Vagina (tissue), 2 donors: Measurements from ENCODE around the gene BNIPL. TPM values are rescaled to one million over a fixed set of nuclear protein-coding genes. Genes with fewer than 3 reads are reported as not detected.

ENCODE experiments used
- DNase-seq, 2 donors: peaks; one replicate each; pipeline ENCODE4 v3.0.0-alpha.2; 2017; ENCODE audit errors: extremely low spot score in 2 of 2
- H3K27ac ChIP-seq: fragments of 200-600 bp; sonication (generic); one replicate; pipeline ENCODE4 v1.5.1; 2019
- H3K27me3 ChIP-seq: fragments of 200-600 bp; sonication (generic); one replicate; pipeline ENCODE4 v1.5.1; 2019
- H3K36me3 ChIP-seq, 2 donors: fragments of 200-600 bp; sonication (generic); one replicate each; pipeline ENCODE4 v1.5.1; 2017 to 2019
- H3K4me1 ChIP-seq: fragments of 200-600 bp; sonication (generic); one replicate; pipeline ENCODE4 v1.5.1; 2019
- H3K4me3 ChIP-seq, 2 donors: fragments of 200-600 bp; sonication (generic); 1 replicate in 1 of 2; 2 replicates in 1 of 2; pipeline ENCODE4 v1.5.1; 2016 to 2019
- H3K9me3 ChIP-seq: fragments of 200-600 bp; sonication (generic); one replicate; pipeline ENCODE4 v1.5.1; 2019
- POLR2A ChIP-seq, 2 donors: fragments of 450-650 bp; IDR thresholded peaks; one replicate each; pipeline ENCODE4 v1.6.1; 2017; ENCODE audit warnings: antibody characterized with exemption in 2 of 2, mild to moderate bottlenecking in 2 of 2, moderate library complexity in 2 of 2
- POLR2AphosphoS5 ChIP-seq, 2 donors: sonication (generic); formaldehyde crosslinking; IDR thresholded peaks; one replicate each; pipeline ENCODE4 v1.9.0; 2017; ENCODE audit warnings: antibody characterized with exemption in 2 of 2, mild to moderate bottlenecking in 2 of 2, low read depth in 1 of 2; ENCODE audit not compliant: insufficient read depth in 1 of 2
- intact Hi-C: fragments of 100-400 bp; cut with DNase I; formaldehyde crosslinking; loops from one replicate; pipeline ENCODE4 v1.15.1; 2023
- total RNA-seq: library from RNA; depleted of rRNA; stranded (reverse); fragments of >200 nt; gene quantifications from one replicate; pipeline ENCODE4 v1.2.3, GENCODE V29; 2016
- TF ChIP-seq, protein P1 (sequence below), 3 experiments: fragments of 450-650 bp in 2 of 3; fragments of 200-600 bp in 1 of 3; sonication (generic) in 1 of 3; IDR thresholded peaks; one replicate each; pipeline ENCODE4 v1.5.1; 2017 to 2019; ENCODE audit warnings: antibody characterized with exemption in 3 of 3, mild to moderate bottlenecking in 2 of 3, moderate library complexity in 2 of 3

The BNIPL gene
- total RNA-seq, 1 donor from 2014 or later = 105 TPM

GRCh38 chr1:151000408-151000807, 36.0 kb upstream of the BNIPL start:
- TF ChIP-seq POLR2AphosphoS5 (IDR thresholded peaks at IDR 0.05; ENCODE audit: insufficient read depth in 1 of 2, low read depth in 1 of 2) (no peak), POLR2A (IDR thresholded peaks at IDR 0.05) (no peak)
- TF ChIP-seq, protein P1, sequence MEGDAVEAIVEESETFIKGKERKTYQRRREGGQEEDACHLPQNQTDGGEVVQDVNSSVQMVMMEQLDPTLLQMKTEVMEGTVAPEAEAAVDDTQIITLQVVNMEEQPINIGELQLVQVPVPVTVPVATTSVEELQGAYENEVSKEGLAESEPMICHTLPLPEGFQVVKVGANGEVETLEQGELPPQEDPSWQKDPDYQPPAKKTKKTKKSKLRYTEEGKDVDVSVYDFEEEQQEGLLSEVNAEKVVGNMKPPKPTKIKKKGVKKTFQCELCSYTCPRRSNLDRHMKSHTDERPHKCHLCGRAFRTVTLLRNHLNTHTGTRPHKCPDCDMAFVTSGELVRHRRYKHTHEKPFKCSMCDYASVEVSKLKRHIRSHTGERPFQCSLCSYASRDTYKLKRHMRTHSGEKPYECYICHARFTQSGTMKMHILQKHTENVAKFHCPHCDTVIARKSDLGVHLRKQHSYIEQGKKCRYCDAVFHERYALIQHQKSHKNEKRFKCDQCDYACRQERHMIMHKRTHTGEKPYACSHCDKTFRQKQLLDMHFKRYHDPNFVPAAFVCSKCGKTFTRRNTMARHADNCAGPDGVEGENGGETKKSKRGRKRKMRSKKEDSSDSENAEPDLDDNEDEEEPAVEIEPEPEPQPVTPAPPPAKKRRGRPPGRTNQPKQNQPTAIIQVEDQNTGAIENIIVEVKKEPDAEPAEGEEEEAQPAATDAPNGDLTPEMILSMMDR (IDR thresholded peaks at IDR 0.05) = no peak
- peaks cover 44% of the 10 kb centered on the region for H3K4me1 ChIP-seq
- DNase-seq = no peak
- no peak overlapping the region for H3K27ac ChIP-seq
- intact Hi-C loops = no loop called here
- H3K36me3 ChIP-seq = peaks cover 0 to 43% of the 10 kb centered on the region in 2 donors
- no peaks in the 10 kb centered on the region for H3K27me3 ChIP-seq
- no peaks in the 10 kb centered on the region for H3K9me3 ChIP-seq
- H3K4me3 ChIP-seq = no peak overlapping the region

DNA sequence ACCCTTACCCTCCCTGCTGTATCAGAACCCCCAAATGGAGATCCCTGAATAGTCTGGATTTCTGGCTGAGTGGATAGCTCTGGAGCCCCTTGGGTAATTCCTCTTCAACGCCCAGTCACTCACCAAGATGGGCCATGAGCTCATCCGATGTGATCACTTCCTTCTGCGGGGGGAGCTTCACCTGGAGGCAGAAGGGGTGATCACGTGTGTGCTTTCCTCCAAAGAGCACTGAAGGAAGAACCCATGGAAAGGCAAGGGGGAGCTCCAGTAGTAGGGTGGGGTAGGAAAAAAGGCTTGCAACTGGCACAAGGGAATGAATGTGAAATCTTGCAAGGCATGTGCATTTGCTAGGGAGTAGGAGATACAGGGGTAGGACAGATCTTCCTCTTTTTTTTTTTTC, 34.8 kb upstream of the BNIPL start:
- H3K36me3 ChIP-seq = peaks cover 0 to 43% of the 10 kb centered on the region in 2 donors
- no peak for DNase-seq
- no peak for TF ChIP-seq POLR2AphosphoS5 (IDR thresholded peaks at IDR 0.05; ENCODE audit: insufficient read depth in 1 of 2, low read depth in 1 of 2)
- TF ChIP-seq POLR2A (IDR thresholded peaks at IDR 0.05) = no peak
- TF ChIP-seq, protein P1 (IDR thresholded peaks at IDR 0.05) = no peak
- H3K4me1 ChIP-seq = peaks cover 42% of the 10 kb centered on the region
- H3K27ac ChIP-seq = no peak overlapping the region
- intact Hi-C loops = no loop called here
- H3K9me3 ChIP-seq = no peaks in the 10 kb centered on the region
- no peak overlapping the region for H3K4me3 ChIP-seq
- H3K27me3 ChIP-seq = no peaks in the 10 kb centered on the region

GRCh38 chr1:151002051-151002450, 34.3 kb upstream of the BNIPL start:
- H3K36me3 ChIP-seq = peaks cover 0 to 39% of the 10 kb centered on the region in 2 donors
- H3K9me3 ChIP-seq = no peaks in the 10 kb centered on the region
- no peaks in the 10 kb centered on the region for H3K27me3 ChIP-seq
- H3K4me3 ChIP-seq = no peak overlapping the region
- H3K27ac ChIP-seq = no peak overlapping the region
- no peak for TF ChIP-seq POLR2AphosphoS5 (IDR thresholded peaks at IDR 0.05; ENCODE audit: insufficient read depth in 1 of 2, low read depth in 1 of 2)
- TF ChIP-seq POLR2A (IDR thresholded peaks at IDR 0.05) = no peak
- intact Hi-C loops = no loop called here
- peaks cover 45% of the 10 kb centered on the region for H3K4me1 ChIP-seq
- DNase-seq = no peak

- intact Hi-C loops = no loop called here
- DNase-seq = no peak
- peak overlapping the region in 1 of 2 donors; percentile 16 for H3K4me3 ChIP-seq
- H3K27me3 ChIP-seq = no peaks in the 10 kb centered on the region
- TF ChIP-seq POLR2A (IDR thresholded peaks at IDR 0.05) (no peak), POLR2AphosphoS5 (IDR thresholded peaks at IDR 0.05; ENCODE audit: insufficient read depth in 1 of 2, low read depth in 1 of 2) (no peak)
- TF ChIP-seq, protein P1 (IDR thresholded peaks at IDR 0.05) = no peak
- H3K36me3 ChIP-seq = peaks cover 0 to 34% of the 10 kb centered on the region in 2 donors
- no peaks in the 10 kb centered on the region for H3K9me3 ChIP-seq
- H3K4me1 ChIP-seq = peaks cover 51% of the 10 kb centered on the region
- peak overlapping the region; percentile 33 for H3K27ac ChIP-seq
Observed at GRCh38 chr1:151002611-151003010, 33.8 kb upstream of the BNIPL start.

DNA sequence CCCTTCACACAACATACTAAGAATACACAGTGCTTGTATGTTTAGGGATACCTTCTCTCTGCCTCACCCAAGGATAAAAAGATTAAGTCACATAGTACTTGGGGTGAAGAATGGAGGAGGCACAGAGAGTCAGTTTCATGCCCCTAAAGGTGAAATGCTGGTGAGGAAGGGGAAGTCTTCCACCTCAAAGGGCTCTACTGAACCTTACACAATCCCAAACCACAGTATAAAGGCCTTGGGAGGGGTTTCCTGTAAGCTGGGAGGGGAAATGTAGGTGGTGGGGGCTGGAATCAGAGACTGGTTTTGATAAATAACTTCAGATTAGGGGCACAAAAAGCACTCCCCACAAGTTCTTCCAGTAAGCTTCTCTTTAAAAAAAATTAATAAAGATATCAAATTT, 33.2 kb upstream of the BNIPL start:
- DNase-seq = no peak
- peaks cover 55% of the 10 kb centered on the region for H3K4me1 ChIP-seq
- TF ChIP-seq, protein P1 (IDR thresholded peaks at IDR 0.05) = no peak
- no peak for TF ChIP-seq POLR2A (IDR thresholded peaks at IDR 0.05)
- peak overlapping the region; percentile 33 for H3K27ac ChIP-seq
- H3K36me3 ChIP-seq = peaks cover 0 to 28% of the 10 kb centered on the region in 2 donors
- intact Hi-C loops = no loop called here
- peak overlapping the region; percentile 16 to 18 for H3K4me3 ChIP-seq
- H3K27me3 ChIP-seq = no peaks in the 10 kb centered on the region
- no peaks in the 10 kb centered on the region for H3K9me3 ChIP-seq
